DOHH2 (cell line): ENCODE results near the gene RPS6KL1.

Experiments
- EZH2phosphoT487 ChIP-seq: fragments of 200-600 bp; sonication (generic); IDR thresholded peaks from 2 replicates; pipeline ENCODE4 v1.6.1; 2017; ENCODE audit warnings: borderline replicate concordance, mild to moderate bottlenecking, antibody characterized with exemption, low read length, moderate library complexity, mixed read lengths
- TF ChIP-seq, protein P1 (sequence below): fragments of 200-600 bp; sonication (generic); IDR thresholded peaks from one replicate; pipeline ENCODE4 v1.5.1; 2014; ENCODE audit warnings: antibody characterized with exemption, mild to moderate bottlenecking, low read depth, low read length; ENCODE audit not compliant: poor library complexity, severe bottlenecking

DNA sequence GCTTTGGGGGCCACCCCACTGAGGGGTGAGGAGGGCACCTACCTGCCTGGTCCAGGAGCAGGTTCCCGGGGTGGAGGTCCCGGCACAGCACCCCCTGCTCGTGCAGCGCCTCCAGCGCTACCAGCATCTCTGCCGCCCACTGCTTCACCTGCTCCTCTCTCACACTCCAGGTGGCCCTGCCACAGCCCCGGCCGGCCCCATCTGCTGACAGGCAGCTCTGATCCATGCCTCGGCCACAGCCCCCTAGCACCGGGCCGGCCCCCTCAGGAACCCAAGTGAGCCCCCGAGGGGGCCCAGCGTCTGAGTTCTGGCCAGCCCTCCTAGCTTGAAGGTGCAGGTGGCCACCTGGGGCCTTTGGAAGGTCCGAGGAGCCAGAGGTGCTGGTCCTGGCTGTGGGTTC lies 13.6 kb downstream of the RPS6KL1 start:
- TF ChIP-seq EZH2phosphoT487 = no peak
- TF ChIP-seq, protein P1, sequence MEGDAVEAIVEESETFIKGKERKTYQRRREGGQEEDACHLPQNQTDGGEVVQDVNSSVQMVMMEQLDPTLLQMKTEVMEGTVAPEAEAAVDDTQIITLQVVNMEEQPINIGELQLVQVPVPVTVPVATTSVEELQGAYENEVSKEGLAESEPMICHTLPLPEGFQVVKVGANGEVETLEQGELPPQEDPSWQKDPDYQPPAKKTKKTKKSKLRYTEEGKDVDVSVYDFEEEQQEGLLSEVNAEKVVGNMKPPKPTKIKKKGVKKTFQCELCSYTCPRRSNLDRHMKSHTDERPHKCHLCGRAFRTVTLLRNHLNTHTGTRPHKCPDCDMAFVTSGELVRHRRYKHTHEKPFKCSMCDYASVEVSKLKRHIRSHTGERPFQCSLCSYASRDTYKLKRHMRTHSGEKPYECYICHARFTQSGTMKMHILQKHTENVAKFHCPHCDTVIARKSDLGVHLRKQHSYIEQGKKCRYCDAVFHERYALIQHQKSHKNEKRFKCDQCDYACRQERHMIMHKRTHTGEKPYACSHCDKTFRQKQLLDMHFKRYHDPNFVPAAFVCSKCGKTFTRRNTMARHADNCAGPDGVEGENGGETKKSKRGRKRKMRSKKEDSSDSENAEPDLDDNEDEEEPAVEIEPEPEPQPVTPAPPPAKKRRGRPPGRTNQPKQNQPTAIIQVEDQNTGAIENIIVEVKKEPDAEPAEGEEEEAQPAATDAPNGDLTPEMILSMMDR = no peak
